Lung (tissue), 12 donors: Measurements from ENCODE around the gene RFXAP. TPM values are rescaled to one million over a fixed set of nuclear protein-coding genes. Genes with fewer than 3 reads are reported as not detected.

Source experiments
- ATAC-seq: fragments of 200-7000 bp; cut with Tn5 transposase; one replicate; pipeline ENCODE4 v1.9.1; 2020; ENCODE audit warnings: moderate number of reproducible peaks; ENCODE audit not compliant: insufficient read depth, low FRiP score
- DNase-seq, 3 donors: peaks; one replicate each; pipeline ENCODE4 v3.0.0-alpha.2; 2013 to 2017
- H3K27ac ChIP-seq, 2 donors: one replicate each; pipeline ENCODE4 v1.5.1; 2013; ENCODE audit warnings: mild to moderate bottlenecking in 2 of 2, moderate library complexity in 2 of 2, control low read depth in 1 of 2, inconsistent platforms in 1 of 2, low read depth in 1 of 2, low read length in 1 of 2
- H3K27me3 ChIP-seq, 3 donors: one replicate each; pipeline ENCODE4 v1.5.1; 2013; ENCODE audit warnings: low read length in 2 of 3; ENCODE audit not compliant: control insufficient read depth in 3 of 3, insufficient read depth in 3 of 3
- H3K36me3 ChIP-seq, 4 donors: one replicate each; pipeline ENCODE4 v1.5.1; 2013; ENCODE audit warnings: low read length in 4 of 4, mild to moderate bottlenecking in 1 of 4, moderate library complexity in 1 of 4; ENCODE audit not compliant: control insufficient read depth in 4 of 4, insufficient read depth in 4 of 4
- H3K4me1 ChIP-seq, 5 donors: one replicate each; pipeline ENCODE4 v1.5.1; 2013; ENCODE audit warnings: low read length in 5 of 5, mild to moderate bottlenecking in 2 of 5, moderate library complexity in 1 of 5; ENCODE audit not compliant: control insufficient read depth in 5 of 5, insufficient read depth in 5 of 5
- H3K4me3 ChIP-seq: one replicate; pipeline ENCODE4 v1.5.1; 2013; ENCODE audit warnings: mild to moderate bottlenecking, control low read depth, moderate library complexity
- H3K9ac ChIP-seq, 2 donors: one replicate each; pipeline ENCODE4 v1.5.1; 2013; ENCODE audit warnings: low read length in 2 of 2, control low read depth in 1 of 2; ENCODE audit not compliant: insufficient read depth in 1 of 2
- H3K9me3 ChIP-seq, 4 donors: one replicate each; pipeline ENCODE4 v1.5.1; 2013; ENCODE audit warnings: low read length in 3 of 4, mild to moderate bottlenecking in 1 of 4, moderate library complexity in 1 of 4; ENCODE audit not compliant: control insufficient read depth in 4 of 4, insufficient read depth in 3 of 4
- WGBS, 2 donors: extraction: QIAGEN DNeasy Blood & Tissue Kit; methylation state at CpG; one replicate each; pipeline ENCODE4 v1.1.7; 2013; 5-methylcytosine and 5-hydroxymethylcytosine counted together
- polyA plus RNA-seq, 2 donors: library from polyadenylated mRNA; stranded (reverse); fragments of 200-250 nt; gene quantifications; one replicate each; pipeline ENCODE4 v1.2.1, GENCODE V29; 2013
- total RNA-seq, 2 donors: library from RNA; depleted of rRNA in 1 of 2; stranded (reverse); fragments of >200 nt in 1 of 2; gene quantifications; one replicate each; pipeline ENCODE4 v1.2.1, GENCODE V29; 2014 to 2021
- TF ChIP-seq, protein P1 (sequence below): IDR thresholded peaks from 2 replicates; pipeline ENCODE4 v1.5.1; 2012; ENCODE audit warnings: mild to moderate bottlenecking; ENCODE audit errors: control extremely low read depth, extremely low read depth
- donor health status: control.
- donor health status: control.
- donor health status: Bipolar disorder and iron deficiency.
- donor health status: healthy.
- donor health status: DM: yes; HTN: yes; CAD: no.

Gene RFXAP
- total and polyA plus RNA-seq, 4 donors: 3.0 to 9.5 (median 4.9) TPM

- H3K9ac ChIP-seq: no peak overlapping the region
- TF ChIP-seq, protein P1, sequence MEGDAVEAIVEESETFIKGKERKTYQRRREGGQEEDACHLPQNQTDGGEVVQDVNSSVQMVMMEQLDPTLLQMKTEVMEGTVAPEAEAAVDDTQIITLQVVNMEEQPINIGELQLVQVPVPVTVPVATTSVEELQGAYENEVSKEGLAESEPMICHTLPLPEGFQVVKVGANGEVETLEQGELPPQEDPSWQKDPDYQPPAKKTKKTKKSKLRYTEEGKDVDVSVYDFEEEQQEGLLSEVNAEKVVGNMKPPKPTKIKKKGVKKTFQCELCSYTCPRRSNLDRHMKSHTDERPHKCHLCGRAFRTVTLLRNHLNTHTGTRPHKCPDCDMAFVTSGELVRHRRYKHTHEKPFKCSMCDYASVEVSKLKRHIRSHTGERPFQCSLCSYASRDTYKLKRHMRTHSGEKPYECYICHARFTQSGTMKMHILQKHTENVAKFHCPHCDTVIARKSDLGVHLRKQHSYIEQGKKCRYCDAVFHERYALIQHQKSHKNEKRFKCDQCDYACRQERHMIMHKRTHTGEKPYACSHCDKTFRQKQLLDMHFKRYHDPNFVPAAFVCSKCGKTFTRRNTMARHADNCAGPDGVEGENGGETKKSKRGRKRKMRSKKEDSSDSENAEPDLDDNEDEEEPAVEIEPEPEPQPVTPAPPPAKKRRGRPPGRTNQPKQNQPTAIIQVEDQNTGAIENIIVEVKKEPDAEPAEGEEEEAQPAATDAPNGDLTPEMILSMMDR: no peak
- ATAC-seq: no peak
Measured at GRCh38 chr13:36822785-36823184, 3.8 kb downstream of the RFXAP start.

DNA sequence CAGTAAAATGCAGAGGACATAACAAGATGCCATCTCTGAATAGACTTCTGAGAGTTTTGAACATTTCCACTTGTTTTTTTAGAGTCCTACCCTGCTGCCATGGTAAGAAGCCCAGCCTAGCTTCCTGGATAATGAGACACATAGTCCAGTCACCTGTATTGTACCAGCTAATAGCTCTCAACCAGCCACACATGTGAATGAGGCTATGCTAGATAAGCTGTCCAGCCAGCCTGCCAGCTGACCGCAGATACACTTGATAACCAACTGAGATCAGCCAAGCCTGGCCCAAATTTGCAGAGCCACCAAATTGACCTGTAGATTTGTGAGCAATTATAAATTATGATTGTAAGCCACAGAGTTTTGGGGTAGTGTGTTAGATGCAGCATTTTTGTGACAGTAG lies 10.7 kb downstream of the RFXAP start:
- Histone ChIP-seq H3K4me3 (no peak overlapping the region), H3K4me1 (peaks cover 0 to 1% (median 0%) of the 10 kb centered on the region in 5 donors), H3K9ac (no peak overlapping the region), H3K27me3 (no peaks in the 10 kb centered on the region), H3K9me3 (no peaks in the 10 kb centered on the region), H3K27ac (no peak overlapping the region), H3K36me3 (peaks cover 6 to 11% (median 6%) of the 10 kb centered on the region in 4 donors)
- TF ChIP-seq, protein P1: no peak
- ATAC-seq: no peak
- WGBS, 2 donors: 35 to 85% methylated on average over 1 of the region's 1 CpG
- no peak for DNase-seq

More at GRCh38 chr13:36822785-36823184, 3.8 kb downstream of the RFXAP start:
- no peak overlapping the region for H3K27ac ChIP-seq
- no peak overlapping the region for H3K4me3 ChIP-seq
- no peak for DNase-seq
- peaks cover 0 to 3% (median 0%) of the 10 kb centered on the region in 4 donors for H3K36me3 ChIP-seq
- no peaks in the 10 kb centered on the region for H3K9me3 ChIP-seq
- no peaks in the 10 kb centered on the region for H3K27me3 ChIP-seq
- H3K4me1 ChIP-seq: peaks cover 0 to 25% (median 12%) of the 10 kb centered on the region in 5 donors
- 73 to 82% methylated on average over 3 of the region's 3 CpGs for WGBS, 2 donors

GRCh38 chr13:36831291-36831690 lies 12.3 kb downstream of the RFXAP start:
- no peaks in the 10 kb centered on the region for H3K9me3 ChIP-seq
- H3K36me3 ChIP-seq: peaks cover 6 to 11% (median 6%) of the 10 kb centered on the region in 4 donors
- H3K4me3 ChIP-seq: no peak overlapping the region
- no peaks in the 10 kb centered on the region for H3K27me3 ChIP-seq
- no peak overlapping the region for H3K27ac ChIP-seq
- WGBS, 2 donors: 94 to 95% methylated on average over 3 of the region's 3 CpGs
- DNase-seq: no peak
- TF ChIP-seq, protein P1: no peak
- ATAC-seq: no peak
- no peak overlapping the region for H3K9ac ChIP-seq
- H3K4me1 ChIP-seq: peaks cover 0 to 1% (median 0%) of the 10 kb centered on the region in 5 donors

DNA sequence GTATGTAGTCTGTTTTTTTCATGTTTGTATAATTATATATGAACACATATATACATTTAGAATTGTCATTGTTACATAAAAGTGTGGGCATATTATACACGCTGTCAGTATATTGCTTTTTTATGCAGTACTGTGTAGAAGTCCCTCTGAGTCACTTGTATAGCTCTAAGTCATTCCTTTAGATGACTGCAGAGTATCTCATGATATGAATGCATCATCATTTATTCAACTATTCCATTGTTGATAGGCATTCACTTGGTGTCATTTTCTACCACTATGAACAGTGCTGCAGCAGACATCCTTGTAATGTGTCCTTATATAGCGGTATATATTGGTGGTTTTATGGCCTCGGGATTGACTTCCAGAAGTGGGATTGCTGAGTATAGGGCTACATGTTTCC lies 15.3 kb downstream of the RFXAP start:
- Histone ChIP-seq H3K9me3 (no peaks in the 10 kb centered on the region), H3K4me3 (no peak overlapping the region), H3K4me1 (peaks cover 0 to 7% (median 0%) of the 10 kb centered on the region in 5 donors), H3K27ac (no peak overlapping the region), H3K36me3 (peaks cover 0 to 7% (median 3%) of the 10 kb centered on the region in 4 donors), H3K27me3 (no peaks in the 10 kb centered on the region), H3K9ac (no peak overlapping the region)
- TF ChIP-seq, protein P1: no peak
- DNase-seq: no peak
- no peak for ATAC-seq
- WGBS, 2 donors: 98 to 99% methylated on average over 3 of the region's 3 CpGs
